Measurements from ENCODE around the gene GAL3ST1.

Gene GAL3ST1

GRCh38 chr22:30531651-30532608 lies 42.5 kb downstream of the GAL3ST1 start:
- no peak for DNase-seq (ENCODE audit: low read depth)

GRCh38 chr22:30526656-30527055 lies 47.8 kb downstream of the GAL3ST1 start:
- DNase-seq (ENCODE audit: low read depth) = no peak

GRCh38 chr22:30523646-30524489 lies 50.6 kb downstream of the GAL3ST1 start:
- DNase-seq (ENCODE audit: low read depth) = no peak

GRCh38 chr22:30521368-30522156 lies 52.9 kb downstream of the GAL3ST1 start:
- DNase-seq (ENCODE audit: low read depth) = no peak

GRCh38 chr22:30519842-30520425 lies 54.5 kb downstream of the GAL3ST1 start:
- no peak for DNase-seq (ENCODE audit: low read depth)

- no peak for DNase-seq (ENCODE audit: low read depth)
Observed at GRCh38 chr22:30516731-30517130, 57.7 kb downstream of the GAL3ST1 start.

GRCh38 chr22:30516273-30516672 lies 58.2 kb downstream of the GAL3ST1 start:
- no peak for DNase-seq (ENCODE audit: low read depth)

GRCh38 chr22:30514252-30514651 lies 60.2 kb downstream of the GAL3ST1 start:
- no peak for DNase-seq (ENCODE audit: low read depth)

- DNase-seq (ENCODE audit: low read depth) = no peak
Observed at GRCh38 chr22:30513462-30513861, 61.0 kb downstream of the GAL3ST1 start.

- DNase-seq (ENCODE audit: low read depth) = no peak
Observed at GRCh38 chr22:30511911-30512310, 62.6 kb downstream of the GAL3ST1 start.

GRCh38 chr22:30511109-30511508 lies 63.4 kb downstream of the GAL3ST1 start:
- DNase-seq (ENCODE audit: low read depth) = no peak

GRCh38 chr22:30508216-30508615 lies 66.2 kb downstream of the GAL3ST1 start:
- DNase-seq (ENCODE audit: low read depth) = no peak

- no peak for DNase-seq (ENCODE audit: low read depth)
Observed at GRCh38 chr22:30507670-30508069, 66.8 kb downstream of the GAL3ST1 start.

- no peak for DNase-seq (ENCODE audit: low read depth)
Observed at GRCh38 chr22:30506507-30506968, 67.9 kb downstream of the GAL3ST1 start.
